ENCODE measurements around the gene CX3CL1. TPM values are rescaled to one million over a fixed set of nuclear protein-coding genes. Genes with fewer than 3 reads are reported as not detected.

CX3CL1 gene
- total and polyA plus RNA-seq, 2 of the 13 experiments (the other 11 are each of a cell fraction or from before 2014, with no cell fraction given) = 57.3 to 60.8 TPM

- TF ChIP-seq KIAA2018 (CRISPR knock-in tag; IDR thresholded peaks at IDR 0.05; ENCODE audit: borderline replicate concordance) (no peak), ZNF597 (CRISPR knock-in tag; IDR thresholded peaks at IDR 0.05) (0 out of 2 replicates have a peak, but pooled peaks have one; percentile 49), ZNF563 (CRISPR knock-in tag; IDR thresholded peaks at IDR 0.05) (peak; percentile 77), PBX3 (CRISPR knock-in tag; IDR thresholded peaks at IDR 0.05; ENCODE audit: borderline replicate concordance) (0 out of 2 replicates have a peak, but pooled peaks have one; percentile 29), ZNF138 (CRISPR knock-in tag; IDR thresholded peaks at IDR 0.05; ENCODE audit: low read depth) (peak; percentile 34; the same call in 1 of the 2 replicates), ZNF562 (CRISPR knock-in tag; IDR thresholded peaks at IDR 0.05; ENCODE audit: borderline replicate concordance) (no peak), SRY (CRISPR knock-in tag; IDR thresholded peaks at IDR 0.05) (peak; percentile 82; the same call in 1 of the 2 replicates), HOMEZ (CRISPR knock-in tag; IDR thresholded peaks at IDR 0.05; ENCODE audit: low read depth) (no peak; the same call in none of the 2 replicates), BRCA1 (CRISPR knock-in tag; IDR thresholded peaks at IDR 0.05) (peak; percentile 73; the same call in 1 of the 2 replicates), FOXA3 (CRISPR knock-in tag; IDR thresholded peaks at IDR 0.05) (no peak; the same call in 1 of the 2 replicates), ZNF674 (CRISPR knock-in tag; IDR thresholded peaks at IDR 0.05; ENCODE audit: low read depth) (peak; percentile 36; the same call in 1 of the 2 replicates), ZNF280B (CRISPR knock-in tag; IDR thresholded peaks at IDR 0.05; ENCODE audit: borderline replicate concordance) (peak; percentile 88; the same call in 1 of the 2 replicates)
Observed at GRCh38 chr16:57372372-57373116, at the start of gene CX3CL1 (continued).

Data from HepG2 (cell line).